GM12865 (cell line): ENCODE measurements around the gene RGCC.

Experiments
- DNase-seq: peaks from one replicate; pipeline ENCODE4 v3.0.0; 2010; ENCODE audit warnings: low read depth
- H3K4me3 ChIP-seq: 2 replicates; pipeline ENCODE4 v1.5.1; 2011; ENCODE audit warnings: mild to moderate bottlenecking, low read depth, low read length, control low read depth
- CTCF ChIP-seq: IDR thresholded peaks from 2 replicates; pipeline ENCODE4 v1.5.1; 2011; ENCODE audit warnings: low read length, control low read depth, low read depth, inconsistent platforms; ENCODE audit not compliant: insufficient read depth; ENCODE audit errors: missing control alignments

RGCC gene

GRCh38 chr13:41453620-41454019 is 3.7 kb upstream of the RGCC start:
- no peak overlapping the region for H3K4me3 ChIP-seq
- no peak for TF ChIP-seq CTCF
- DNase-seq = no peak

GRCh38 chr13:41454170-41454569 is 3.2 kb upstream of the RGCC start:
- no peak overlapping the region for H3K4me3 ChIP-seq
- DNase-seq = no peak
- no peak for TF ChIP-seq CTCF

GRCh38 chr13:41455725-41456419 is 1.5 kb upstream of the RGCC start:
- DNase-seq = no peak
- H3K4me3 ChIP-seq = no peak overlapping the region
- TF ChIP-seq CTCF = no peak

- peak; percentile 29 for DNase-seq
- TF ChIP-seq CTCF = no peak
- H3K4me3 ChIP-seq = peak overlapping the region; percentile 77
Observed at GRCh38 chr13:41457589-41458186, 338 bp downstream of the RGCC start.

- TF ChIP-seq CTCF = no peak
- peak overlapping the region; percentile 77 for H3K4me3 ChIP-seq
- peak; percentile 47 for DNase-seq
Observed at GRCh38 chr13:41458187-41458760, 924 bp downstream of the RGCC start.

GRCh38 chr13:41458761-41459431 is 1.5 kb downstream of the RGCC start:
- peak; percentile 65 for DNase-seq
- peak overlapping the region; percentile 77 for H3K4me3 ChIP-seq
- peak; percentile 79 for TF ChIP-seq CTCF
